Activated T-helper 17 cell treated with anti-CD3 and anti-CD28 coated beads, Interleukin-2, amount 50 U/mL, for 72 hours (primary cell): ENCODE measurements around the gene SH3PXD2A. TPM values are rescaled to one million over a fixed set of nuclear protein-coding genes. Genes with fewer than 3 reads are reported as not detected.
"Not testable (repeated sequence)": the region's sequence is repeated elsewhere in the genome, so short reads cannot be mapped to it uniquely, and the experiment has no call there.

Experiments used
- ATAC-seq: fragments of 150-1000 bp; cut with Tn5 transposase; replicated peaks from 2 replicates; pipeline ENCODE4 v1.10.0; 2021; ENCODE audit warnings: mild to moderate bottlenecking, moderate library complexity
- H3K27ac Mint-ChIP-seq: one replicate; pipeline ENCODE4 v1.8.0; 2022; ENCODE audit warnings: mixed read lengths
- H3K27me3 Mint-ChIP-seq: one replicate; pipeline ENCODE4 v1.8.0; 2022; ENCODE audit warnings: mixed read lengths
- H3K36me3 Mint-ChIP-seq: one replicate; pipeline ENCODE4 v1.8.0; 2022; ENCODE audit warnings: low read depth, mild to moderate bottlenecking, mixed read lengths
- H3K4me1 Mint-ChIP-seq: one replicate; pipeline ENCODE4 v1.8.0; 2022; ENCODE audit warnings: mixed read lengths
- H3K4me3 Mint-ChIP-seq: one replicate; pipeline ENCODE4 v1.8.0; 2022; ENCODE audit warnings: mild to moderate bottlenecking, mixed read lengths
- H3K9me3 Mint-ChIP-seq: one replicate; pipeline ENCODE4 v1.8.0; 2022; ENCODE audit warnings: mixed read lengths
- total RNA-seq, 2 donors: library from RNA; stranded (reverse); gene quantifications; one replicate each; pipeline ENCODE4 v1.2.3, GENCODE V29; 2022

Gene SH3PXD2A
- total RNA-seq, 2 donors from 2014 or later: 8.0 to 19.3 TPM

DNA sequence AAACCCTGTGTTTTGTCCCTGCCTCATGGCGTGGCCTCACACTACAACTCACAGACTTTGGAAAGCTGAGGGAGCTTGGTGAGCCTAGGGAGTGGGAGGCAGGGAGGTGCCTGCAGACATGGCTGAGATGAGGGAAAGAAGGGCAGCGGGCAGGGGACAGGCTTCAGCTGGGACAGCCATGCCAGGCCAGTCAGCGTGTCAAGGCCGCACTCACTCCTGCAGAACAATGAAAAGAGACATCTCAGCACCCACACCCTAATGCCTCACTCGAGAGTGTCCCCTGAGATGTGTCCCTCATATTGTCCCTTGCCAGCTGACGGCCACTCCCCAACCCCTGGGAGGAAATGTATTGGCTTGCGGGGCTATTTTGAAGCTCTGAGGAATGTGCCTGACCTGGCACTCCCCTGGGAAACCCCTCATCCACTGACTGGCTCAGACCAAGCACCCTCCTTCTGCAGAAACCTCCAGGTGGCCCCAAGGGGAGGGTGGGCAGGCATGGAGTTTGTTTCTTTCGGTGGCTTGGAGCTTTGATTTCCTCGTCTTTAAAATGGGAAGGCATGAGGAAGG lies 31.6 kb downstream of the SH3PXD2A start:
- Mint-ChIP-seq H3K4me1 (peaks cover 4% of the 10 kb centered on the region), H3K36me3 (no peaks in the 10 kb centered on the region), H3K27me3 (peaks cover 14% of the 10 kb centered on the region), H3K9me3 (no peaks in the 10 kb centered on the region), H3K27ac (peak overlapping the region; percentile 8), H3K4me3 (no peak overlapping the region)
- no peak for ATAC-seq

DNA sequence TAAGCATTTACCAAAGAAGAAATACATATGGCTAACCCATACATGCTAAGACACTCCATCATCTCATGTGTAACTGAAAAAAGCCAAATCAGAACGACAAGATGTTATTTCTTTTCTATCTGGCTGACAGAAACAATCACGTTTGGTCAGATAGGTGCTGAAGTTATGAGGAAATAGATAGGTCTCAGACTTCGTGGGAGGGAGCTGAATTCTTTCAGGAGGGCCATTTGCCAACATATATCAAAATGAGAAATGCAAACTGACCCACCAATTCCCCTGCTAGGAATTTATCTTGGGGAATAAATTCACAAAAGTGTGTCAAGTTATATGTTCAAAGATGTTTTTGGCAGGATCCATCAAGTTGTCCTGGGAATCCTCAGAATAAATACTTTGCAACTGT lies 32.6 kb downstream of the SH3PXD2A start:
- H3K4me1 Mint-ChIP-seq: peaks cover 4% of the 10 kb centered on the region
- H3K36me3 Mint-ChIP-seq: no peaks in the 10 kb centered on the region
- no peaks in the 10 kb centered on the region for H3K9me3 Mint-ChIP-seq
- no peak overlapping the region for H3K4me3 Mint-ChIP-seq
- H3K27ac Mint-ChIP-seq: no peak overlapping the region
- ATAC-seq: no peak
- peaks cover 15% of the 10 kb centered on the region for H3K27me3 Mint-ChIP-seq

DNA sequence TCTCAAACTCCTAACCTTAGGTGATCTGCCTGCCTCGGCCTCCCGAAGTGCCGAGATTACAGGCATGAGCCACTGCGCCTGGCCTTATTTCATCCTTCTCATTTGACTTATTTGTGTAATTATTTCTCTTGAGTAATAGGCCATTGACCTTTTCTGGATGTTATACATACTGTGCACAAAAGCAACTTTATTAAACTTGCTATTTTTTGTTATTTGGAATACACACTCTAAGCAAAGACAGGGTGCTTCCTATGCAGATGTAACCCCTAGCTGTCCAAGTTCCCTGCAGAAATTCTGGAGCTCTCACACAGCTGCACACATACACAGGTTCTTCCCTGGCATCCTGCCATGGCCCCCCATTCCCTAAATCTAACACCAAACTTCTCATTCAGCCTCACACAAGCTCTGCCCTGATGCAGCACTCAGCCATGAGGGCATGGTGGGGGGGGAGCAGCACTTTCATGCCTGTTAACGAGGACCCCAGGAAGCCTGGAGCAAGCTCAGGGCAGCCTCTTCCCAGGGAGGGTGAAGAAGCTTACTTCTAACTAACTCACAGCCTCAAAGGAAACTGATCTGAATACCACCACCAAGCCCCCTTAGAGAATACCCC lies 33.2 kb downstream of the SH3PXD2A start:
- H3K27me3 Mint-ChIP-seq: peaks cover 15% of the 10 kb centered on the region
- no peaks in the 10 kb centered on the region for H3K36me3 Mint-ChIP-seq
- H3K9me3 Mint-ChIP-seq: no peaks in the 10 kb centered on the region
- no peak for ATAC-seq
- H3K4me3 Mint-ChIP-seq: no peak overlapping the region
- peaks cover 4% of the 10 kb centered on the region for H3K4me1 Mint-ChIP-seq
- no peak overlapping the region for H3K27ac Mint-ChIP-seq

DNA sequence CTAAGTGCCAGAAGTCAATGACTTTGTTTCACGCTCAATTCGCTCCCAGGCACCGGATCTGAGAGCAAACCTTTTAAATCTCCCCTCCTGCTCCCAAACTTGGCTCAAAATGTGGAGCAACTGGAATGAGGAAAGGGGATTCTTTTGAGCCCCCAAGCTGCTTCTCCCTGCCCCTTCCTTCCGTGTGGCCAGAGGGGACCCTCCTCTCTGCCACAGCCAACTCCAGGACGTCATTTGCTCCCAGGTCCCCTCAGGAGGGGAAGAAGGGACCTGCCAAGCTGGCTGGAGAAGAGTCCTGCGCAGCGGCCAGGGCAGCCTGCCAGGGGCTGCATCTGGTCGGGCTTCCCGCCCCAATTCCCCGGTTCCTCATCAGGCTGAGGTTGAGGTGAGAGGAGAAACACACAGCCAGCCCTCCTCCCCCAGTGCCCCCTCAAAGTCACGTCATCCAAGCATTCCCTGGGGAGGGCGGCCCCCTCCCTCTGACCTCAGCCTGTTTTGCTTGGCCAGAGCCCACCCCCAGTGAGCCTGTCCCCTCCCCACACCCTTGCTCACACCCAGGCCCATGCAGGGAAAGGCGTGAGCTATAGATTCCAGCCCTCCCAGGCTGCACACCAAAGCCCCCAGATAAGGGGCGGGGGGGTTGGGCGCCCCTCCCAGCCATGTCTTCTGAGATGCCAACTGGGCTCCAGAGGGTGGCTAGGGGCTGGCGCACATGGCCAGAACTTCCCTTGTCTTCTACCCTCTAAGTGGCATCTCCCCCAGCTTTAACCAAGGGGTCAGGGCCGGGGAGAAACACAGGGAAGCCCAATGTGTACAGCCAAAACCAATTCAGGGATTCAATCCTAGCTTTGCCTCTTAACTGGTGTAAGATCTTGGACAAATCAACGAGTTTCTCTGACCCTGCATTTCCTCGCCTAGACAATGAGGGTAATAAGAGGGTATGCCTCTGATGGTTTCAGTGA lies 35.0 kb downstream of the SH3PXD2A start:
- peaks cover 15% of the 10 kb centered on the region for H3K27me3 Mint-ChIP-seq
- H3K9me3 Mint-ChIP-seq: no peaks in the 10 kb centered on the region
- no peaks in the 10 kb centered on the region for H3K36me3 Mint-ChIP-seq
- H3K4me1 Mint-ChIP-seq: peaks cover 4% of the 10 kb centered on the region
- no peak overlapping the region for H3K27ac Mint-ChIP-seq
- no peak for ATAC-seq
- no peak overlapping the region for H3K4me3 Mint-ChIP-seq

DNA sequence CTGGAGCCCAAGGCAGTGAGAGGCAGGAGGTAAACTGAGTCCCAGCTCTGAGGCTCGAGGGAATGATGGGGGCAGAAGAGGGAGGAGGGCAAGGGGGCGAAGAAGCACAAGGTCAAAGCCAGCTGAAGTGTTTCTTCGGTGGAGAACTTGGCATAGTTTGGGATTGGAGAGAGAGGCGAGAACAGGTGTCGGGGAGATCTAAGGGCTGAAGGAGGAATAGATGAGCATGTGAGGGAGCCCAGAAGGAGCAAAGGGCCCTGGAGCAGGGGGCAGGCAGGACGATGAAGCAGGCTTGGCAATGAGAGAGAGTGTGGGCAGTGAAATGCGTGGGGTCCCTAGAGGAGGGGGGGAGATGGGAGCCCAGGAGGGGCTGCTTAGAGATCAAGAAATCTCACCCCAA lies 35.9 kb downstream of the SH3PXD2A start:
- no peak for ATAC-seq
- Mint-ChIP-seq H3K4me1 (peaks cover 4% of the 10 kb centered on the region), H3K9me3 (no peaks in the 10 kb centered on the region), H3K36me3 (no peaks in the 10 kb centered on the region), H3K4me3 (no peak overlapping the region), H3K27ac (peak overlapping the region; percentile 14), H3K27me3 (peaks cover 15% of the 10 kb centered on the region)

DNA sequence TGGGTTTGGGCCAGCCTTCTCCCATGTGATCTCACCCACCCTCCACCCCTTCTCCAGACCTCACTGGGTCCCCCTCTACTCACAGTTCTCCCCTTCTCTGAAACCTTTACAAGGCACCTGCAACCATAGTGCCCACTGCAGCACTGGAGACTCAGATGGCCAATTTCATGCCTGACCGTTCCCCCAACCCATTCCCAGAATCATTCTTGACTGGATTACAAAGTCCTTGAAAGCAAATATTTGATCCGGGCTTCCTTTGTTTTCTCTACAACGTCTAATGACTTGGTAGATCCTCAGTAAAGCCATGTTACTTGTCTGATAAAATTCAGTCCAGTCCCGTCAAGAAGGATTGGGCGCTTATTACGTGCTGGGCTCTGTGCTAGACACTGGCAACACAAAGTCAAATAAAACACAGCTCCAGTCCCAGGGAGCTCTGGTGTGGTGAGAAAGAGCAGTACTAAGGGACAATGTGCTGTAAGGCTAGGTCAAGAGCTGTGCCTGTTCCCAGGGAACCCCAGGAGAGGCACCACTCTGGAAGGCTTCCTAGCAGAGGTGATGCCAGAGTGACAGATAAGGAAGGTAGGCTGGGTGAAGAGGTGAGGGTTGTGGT lies 36.5 kb downstream of the SH3PXD2A start:
- Mint-ChIP-seq H3K27me3 (peaks cover 15% of the 10 kb centered on the region), H3K36me3 (no peaks in the 10 kb centered on the region), H3K4me3 (no peak overlapping the region), H3K4me1 (peaks cover 4% of the 10 kb centered on the region), H3K9me3 (no peaks in the 10 kb centered on the region), H3K27ac (peak overlapping the region; percentile 14)
- ATAC-seq: no peak

DNA sequence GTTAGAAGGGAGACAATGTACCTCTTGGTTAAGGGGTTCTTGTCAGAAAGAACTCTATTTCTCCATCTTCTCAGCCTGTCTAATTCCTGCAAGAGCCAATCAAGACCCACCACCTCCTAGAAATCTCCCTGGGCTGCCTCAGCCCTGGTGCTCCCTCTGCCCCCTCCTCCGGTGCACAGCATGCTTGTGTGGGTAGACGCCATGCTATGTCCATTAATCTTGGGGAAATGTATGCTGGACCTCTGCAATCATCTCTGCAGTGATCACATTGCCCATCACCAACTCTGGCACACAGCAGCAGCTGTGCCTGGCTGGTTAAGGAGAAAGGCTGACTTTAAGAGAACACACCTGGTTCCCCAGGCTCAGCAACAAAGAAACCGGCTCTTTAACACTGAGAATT lies 37.3 kb downstream of the SH3PXD2A start:
- no peaks in the 10 kb centered on the region for H3K9me3 Mint-ChIP-seq
- H3K27ac Mint-ChIP-seq: no peak overlapping the region
- ATAC-seq: no peak
- H3K4me3 Mint-ChIP-seq: no peak overlapping the region
- no peaks in the 10 kb centered on the region for H3K36me3 Mint-ChIP-seq
- H3K27me3 Mint-ChIP-seq: peaks cover 15% of the 10 kb centered on the region
- H3K4me1 Mint-ChIP-seq: peaks cover 4% of the 10 kb centered on the region

DNA sequence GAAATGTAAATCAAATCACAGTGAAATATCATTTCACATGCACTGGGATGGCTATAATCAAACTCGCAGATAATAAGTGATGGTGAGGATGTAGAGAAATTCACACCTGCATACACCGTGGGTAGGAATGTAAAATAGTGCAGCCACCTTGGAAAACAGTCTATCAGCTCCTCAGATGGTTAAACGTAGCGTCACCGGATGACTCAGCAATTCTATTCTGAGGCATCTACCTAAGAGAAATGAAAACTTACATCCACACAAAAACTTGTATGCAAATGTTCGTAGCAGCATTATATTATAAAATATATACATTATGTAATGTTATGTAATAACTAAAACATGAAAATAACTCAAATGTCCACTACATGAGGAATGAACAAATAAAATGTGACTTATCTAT lies 38.9 kb downstream of the SH3PXD2A start:
- Mint-ChIP-seq H3K36me3 (no peaks in the 10 kb centered on the region), H3K27me3 (peaks cover 14% of the 10 kb centered on the region), H3K27ac (no peak overlapping the region), H3K4me3 (no peak overlapping the region), H3K9me3 (no peaks in the 10 kb centered on the region), H3K4me1 (peaks cover 4% of the 10 kb centered on the region)
- no peak for ATAC-seq

DNA sequence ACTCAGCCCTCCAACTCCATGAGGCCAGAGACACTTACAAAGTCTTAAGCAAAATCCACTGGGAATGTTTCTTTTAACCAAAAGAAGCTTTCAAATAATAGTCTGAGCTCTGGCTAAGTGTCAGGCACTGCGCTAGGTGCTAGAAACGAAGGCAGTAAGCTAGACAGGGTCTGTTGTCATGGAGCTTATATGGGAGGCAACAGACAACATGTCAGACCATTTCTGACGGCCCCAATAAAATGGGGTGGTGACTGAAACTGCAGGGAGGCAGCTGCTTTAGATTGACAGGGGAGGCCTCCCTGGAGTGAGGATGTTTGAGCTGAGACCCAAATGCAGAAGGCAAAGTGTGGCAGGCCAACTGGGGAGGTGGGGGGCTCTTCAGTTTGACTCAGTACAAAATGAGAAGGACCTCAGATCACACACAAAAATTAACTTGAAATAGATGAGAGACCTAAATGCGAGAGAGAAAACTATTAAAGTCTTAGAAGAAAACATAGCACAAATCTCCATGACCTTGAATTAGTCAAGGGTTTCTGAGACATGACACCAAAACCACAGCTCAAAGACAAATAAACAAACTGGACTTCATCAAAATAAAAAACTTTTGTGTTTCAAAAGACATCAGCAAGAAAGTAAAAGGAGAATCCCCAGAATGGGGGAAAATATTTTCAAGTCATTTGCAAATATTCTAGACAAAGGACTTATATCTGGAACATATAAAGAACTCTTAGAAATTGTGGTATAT lies 40.6 kb downstream of the SH3PXD2A start:
- no peak for ATAC-seq

DNA sequence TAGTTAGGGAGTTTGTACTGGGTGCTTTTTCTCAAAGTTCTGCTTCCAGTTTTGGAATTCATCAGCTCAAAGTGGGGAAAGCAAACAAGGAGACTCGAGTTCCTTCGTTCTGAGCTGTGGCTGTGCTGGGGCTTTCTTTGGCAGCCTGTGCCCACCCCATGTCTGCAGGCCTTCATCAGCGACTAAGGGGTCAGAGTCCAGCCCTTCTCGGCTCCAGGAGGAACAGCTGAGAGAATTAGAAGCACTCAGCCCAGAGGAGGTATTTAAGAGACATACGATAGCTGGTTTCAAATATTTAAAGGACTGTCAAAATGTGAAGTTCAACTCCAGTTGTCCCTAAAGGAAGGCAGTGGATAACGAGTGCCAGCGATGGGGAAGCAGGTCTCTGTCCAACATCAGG lies 41.3 kb downstream of the SH3PXD2A start:
- H3K27me3 Mint-ChIP-seq: peaks cover 7% of the 10 kb centered on the region
- H3K4me1 Mint-ChIP-seq: no peaks in the 10 kb centered on the region
- no peak for ATAC-seq
- H3K9me3 Mint-ChIP-seq: no peaks in the 10 kb centered on the region
- no peaks in the 10 kb centered on the region for H3K36me3 Mint-ChIP-seq
- H3K27ac Mint-ChIP-seq: no peak overlapping the region
- no peak overlapping the region for H3K4me3 Mint-ChIP-seq

More for the DNA sequence above, 40.6 kb downstream of the SH3PXD2A start:
- Mint-ChIP-seq H3K9me3 (no peaks in the 10 kb centered on the region), H3K4me3 (no peak overlapping the region), H3K4me1 (peaks cover 4% of the 10 kb centered on the region), H3K27me3 (peaks cover 14% of the 10 kb centered on the region), H3K36me3 (no peaks in the 10 kb centered on the region), H3K27ac (no peak overlapping the region)

DNA sequence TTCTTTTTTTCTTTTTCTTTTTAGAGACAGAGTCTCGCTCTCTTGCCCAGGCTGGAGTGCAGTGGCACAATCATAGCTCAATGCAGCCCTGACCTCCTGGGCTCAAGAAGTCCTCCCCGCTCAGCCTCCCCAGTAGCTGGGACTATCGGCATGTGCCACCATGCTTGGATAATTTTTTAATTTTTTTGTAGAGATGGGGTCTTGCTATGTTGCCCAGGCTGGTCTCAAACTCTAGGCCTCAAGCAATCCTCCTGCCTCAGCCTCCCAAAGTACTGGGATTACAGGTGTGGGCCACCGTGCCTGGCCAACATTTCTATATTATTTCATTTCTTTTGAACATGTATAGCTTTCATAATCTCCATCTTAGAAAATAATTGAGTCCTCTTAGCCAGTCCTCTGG lies 42.1 kb downstream of the SH3PXD2A start:
- H3K27ac Mint-ChIP-seq, H3K36me3 Mint-ChIP-seq, H3K4me3 Mint-ChIP-seq, H3K4me1 Mint-ChIP-seq, H3K27me3 Mint-ChIP-seq, H3K9me3 Mint-ChIP-seq, ATAC-seq: not testable (repeated sequence)

DNA sequence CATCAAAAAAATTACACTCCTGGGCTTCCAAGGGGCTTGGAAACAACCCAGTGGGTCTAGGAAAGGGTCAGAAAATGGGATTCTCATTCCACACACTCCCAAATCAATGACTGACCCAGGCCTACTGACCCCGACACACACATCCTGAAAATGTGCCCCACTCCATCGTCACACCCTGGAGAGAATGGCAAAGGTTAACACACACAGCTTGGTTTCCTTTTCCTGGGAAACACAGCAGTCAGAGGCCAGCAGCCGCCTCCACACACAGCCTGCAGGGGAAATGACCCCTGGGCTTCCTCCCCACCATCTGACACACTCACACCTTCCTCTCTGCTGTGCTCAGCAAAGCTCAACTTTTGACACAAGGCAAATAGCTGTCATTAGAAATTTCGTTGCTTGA lies 42.9 kb downstream of the SH3PXD2A start:
- Mint-ChIP-seq H3K27ac (no peak overlapping the region), H3K27me3 (peaks cover 2% of the 10 kb centered on the region), H3K4me3 (no peak overlapping the region), H3K9me3 (no peaks in the 10 kb centered on the region), H3K36me3 (no peaks in the 10 kb centered on the region), H3K4me1 (no peaks in the 10 kb centered on the region)
- ATAC-seq: no peak

DNA sequence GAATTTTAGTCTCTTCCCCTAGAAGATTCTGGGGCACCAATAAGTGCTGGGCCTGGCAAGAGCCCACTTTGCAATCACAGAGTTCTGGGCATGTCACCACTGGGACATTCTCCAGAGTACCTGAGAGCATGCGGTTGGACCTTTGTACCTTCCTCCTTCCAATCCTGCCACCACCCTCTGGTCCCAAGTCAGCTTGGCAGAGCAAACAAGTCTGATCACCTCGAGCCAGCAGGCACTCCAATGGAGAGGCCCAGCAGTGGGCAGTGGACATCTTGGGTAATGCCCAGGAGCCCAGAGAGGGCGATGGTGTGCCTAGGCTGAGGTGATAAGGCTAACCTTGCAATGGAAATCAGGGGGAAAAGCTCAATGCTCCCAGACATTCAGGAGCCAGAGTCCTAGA lies 43.4 kb downstream of the SH3PXD2A start:
- Mint-ChIP-seq H3K4me3 (no peak overlapping the region), H3K27ac (peak overlapping the region; percentile 28), H3K4me1 (no peaks in the 10 kb centered on the region), H3K27me3 (peaks cover 2% of the 10 kb centered on the region), H3K9me3 (no peaks in the 10 kb centered on the region), H3K36me3 (no peaks in the 10 kb centered on the region)
- ATAC-seq: no peak

DNA sequence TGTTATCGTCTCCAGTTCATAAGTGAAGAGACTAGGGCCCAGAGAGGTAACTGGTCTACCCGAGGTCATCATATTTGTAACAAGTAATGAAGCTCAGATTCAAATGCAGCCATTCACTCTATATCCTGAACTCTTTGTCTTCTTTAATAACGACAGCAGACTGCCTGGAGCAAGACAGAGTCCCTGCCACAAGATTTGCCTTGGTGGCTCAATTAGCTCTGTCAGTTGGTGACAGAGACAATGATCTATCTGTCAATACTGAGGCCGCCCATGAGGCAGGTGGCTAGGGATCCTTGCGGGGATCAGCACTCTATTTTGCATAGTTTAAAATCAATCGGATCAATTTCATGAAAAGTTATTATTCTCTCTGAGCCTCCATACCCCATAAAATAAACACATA lies 43.9 kb downstream of the SH3PXD2A start:
- Mint-ChIP-seq H3K4me3 (no peak overlapping the region), H3K27ac (peak overlapping the region; percentile 28), H3K9me3 (no peaks in the 10 kb centered on the region), H3K27me3 (peaks cover 2% of the 10 kb centered on the region), H3K36me3 (no peaks in the 10 kb centered on the region), H3K4me1 (no peaks in the 10 kb centered on the region)
- ATAC-seq: no peak
